Glutamatergic neuron (in vitro differentiated cells): Measurements from ENCODE around the gene ALB. TPM values are rescaled to one million over a fixed set of nuclear protein-coding genes. Genes with fewer than 3 reads are reported as not detected.

ENCODE experiments used
- DNase-seq: peaks from one replicate; pipeline ENCODE4 v3.0.0; 2022
- H3K27ac Mint-ChIP-seq: one replicate; pipeline ENCODE4 v1.8.0; 2020; ENCODE audit warnings: mild to moderate bottlenecking, mixed read lengths, inconsistent platforms; ENCODE audit not compliant: unreplicated experiment
- H3K27me3 Mint-ChIP-seq: one replicate; pipeline ENCODE4 v1.8.0; 2020; ENCODE audit warnings: mild to moderate bottlenecking, moderate library complexity, mixed read lengths, inconsistent platforms; ENCODE audit not compliant: unreplicated experiment
- H3K36me3 Mint-ChIP-seq: one replicate; pipeline ENCODE4 v1.8.0; 2020; ENCODE audit warnings: mild to moderate bottlenecking, mixed read lengths, inconsistent platforms; ENCODE audit not compliant: unreplicated experiment
- H3K4me1 Mint-ChIP-seq: one replicate; pipeline ENCODE4 v1.8.0; 2020; ENCODE audit warnings: mild to moderate bottlenecking, low read depth, mixed read lengths, inconsistent platforms; ENCODE audit not compliant: unreplicated experiment
- H3K4me3 Mint-ChIP-seq: one replicate; pipeline ENCODE4 v1.8.0; 2020; ENCODE audit warnings: mild to moderate bottlenecking, mixed read lengths, inconsistent platforms; ENCODE audit not compliant: unreplicated experiment
- H3K9me3 Mint-ChIP-seq: one replicate; pipeline ENCODE4 v1.8.0; 2020; ENCODE audit warnings: mild to moderate bottlenecking, moderate library complexity, mixed read lengths, inconsistent platforms; ENCODE audit not compliant: unreplicated experiment
- total RNA-seq: library from RNA; stranded (reverse); fragmentation: NEBNext Ultra II Directional; extraction: Animal tissue kit (Norgen Biotek cat#: 25700); gene quantifications from one replicate; pipeline ENCODE4 v1.2.1, GENCODE V29; 2021; ENCODE audit not compliant: unreplicated experiment
- TF ChIP-seq, protein P1 (sequence below): fragments of 200-600 bp; sonication (generic); IDR thresholded peaks from one replicate; pipeline ENCODE4 v1.5.0; 2021; ENCODE audit not compliant: partially characterized antibody, unreplicated experiment

ALB gene
- total RNA-seq, 1 donor from 2014 or later, result not detected

DNA sequence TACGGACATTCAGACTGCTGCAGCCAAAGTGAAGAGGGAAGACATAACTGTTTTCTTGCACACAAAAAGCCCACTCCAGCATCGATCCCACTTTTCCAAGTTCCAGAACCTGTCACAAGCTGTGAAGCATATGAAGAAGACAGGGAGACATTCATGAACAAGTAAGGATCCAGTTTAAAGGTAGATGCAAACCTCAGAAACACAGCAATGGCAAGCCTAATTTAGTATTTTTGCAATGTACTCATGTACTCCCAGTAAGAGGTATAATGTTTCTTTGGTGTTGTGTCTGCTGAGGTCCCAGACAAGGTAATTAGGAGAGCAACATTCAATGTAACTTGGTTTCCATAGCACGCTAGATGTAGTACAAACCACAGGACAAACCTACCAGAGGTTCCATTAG is 36.6 kb downstream of the ALB start:
- H3K4me3 Mint-ChIP-seq, result no peak overlapping the region
- H3K9me3 Mint-ChIP-seq, result no peaks in the 10 kb centered on the region
- H3K27me3 Mint-ChIP-seq, result no peaks in the 10 kb centered on the region
- no peak for DNase-seq
- TF ChIP-seq, protein P1, sequence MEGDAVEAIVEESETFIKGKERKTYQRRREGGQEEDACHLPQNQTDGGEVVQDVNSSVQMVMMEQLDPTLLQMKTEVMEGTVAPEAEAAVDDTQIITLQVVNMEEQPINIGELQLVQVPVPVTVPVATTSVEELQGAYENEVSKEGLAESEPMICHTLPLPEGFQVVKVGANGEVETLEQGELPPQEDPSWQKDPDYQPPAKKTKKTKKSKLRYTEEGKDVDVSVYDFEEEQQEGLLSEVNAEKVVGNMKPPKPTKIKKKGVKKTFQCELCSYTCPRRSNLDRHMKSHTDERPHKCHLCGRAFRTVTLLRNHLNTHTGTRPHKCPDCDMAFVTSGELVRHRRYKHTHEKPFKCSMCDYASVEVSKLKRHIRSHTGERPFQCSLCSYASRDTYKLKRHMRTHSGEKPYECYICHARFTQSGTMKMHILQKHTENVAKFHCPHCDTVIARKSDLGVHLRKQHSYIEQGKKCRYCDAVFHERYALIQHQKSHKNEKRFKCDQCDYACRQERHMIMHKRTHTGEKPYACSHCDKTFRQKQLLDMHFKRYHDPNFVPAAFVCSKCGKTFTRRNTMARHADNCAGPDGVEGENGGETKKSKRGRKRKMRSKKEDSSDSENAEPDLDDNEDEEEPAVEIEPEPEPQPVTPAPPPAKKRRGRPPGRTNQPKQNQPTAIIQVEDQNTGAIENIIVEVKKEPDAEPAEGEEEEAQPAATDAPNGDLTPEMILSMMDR, result no peak
- no peaks in the 10 kb centered on the region for H3K4me1 Mint-ChIP-seq
- no peaks in the 10 kb centered on the region for H3K36me3 Mint-ChIP-seq
- no peak overlapping the region for H3K27ac Mint-ChIP-seq

DNA sequence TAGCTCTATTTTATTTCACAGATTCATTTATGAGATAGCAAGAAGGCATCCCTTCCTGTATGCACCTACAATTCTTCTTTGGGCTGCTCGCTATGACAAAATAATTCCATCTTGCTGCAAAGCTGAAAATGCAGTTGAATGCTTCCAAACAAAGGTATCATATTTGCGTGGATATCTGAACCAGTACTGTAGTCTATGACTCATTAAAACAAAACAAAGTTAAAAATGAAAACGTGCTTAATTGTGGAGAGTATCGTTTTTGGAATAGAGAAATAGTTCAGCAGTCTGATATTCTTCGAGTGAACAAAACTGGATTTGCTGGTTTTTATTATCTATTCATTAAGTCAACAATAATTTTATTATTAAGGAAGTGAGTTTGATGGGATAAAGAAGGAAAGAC is 38.2 kb downstream of the ALB start:
- Mint-ChIP-seq H3K4me3 (no peak overlapping the region), H3K27me3 (no peaks in the 10 kb centered on the region), H3K36me3 (no peaks in the 10 kb centered on the region)

DNA sequence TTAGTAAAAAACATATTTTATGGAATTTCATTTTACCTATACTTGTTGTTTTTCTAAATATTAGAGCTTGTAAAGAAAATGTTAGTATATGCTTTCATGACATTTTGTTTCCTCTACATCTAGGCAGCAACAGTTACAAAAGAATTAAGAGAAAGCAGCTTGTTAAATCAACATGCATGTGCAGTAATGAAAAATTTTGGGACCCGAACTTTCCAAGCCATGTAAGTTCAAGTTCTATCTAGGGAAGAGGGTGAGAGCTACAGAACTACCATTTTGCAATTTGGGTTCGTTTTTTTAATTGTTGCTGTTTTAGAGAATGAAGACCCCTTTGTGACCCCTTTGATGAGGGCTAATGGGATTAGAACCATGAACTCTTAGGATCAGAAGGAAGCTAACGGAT is 39.1 kb downstream of the ALB start:
- TF ChIP-seq, protein P1, result no peak
- H3K4me1 Mint-ChIP-seq, result peaks cover 2% of the 10 kb centered on the region
- no peak overlapping the region for H3K4me3 Mint-ChIP-seq
- no peak overlapping the region for H3K27ac Mint-ChIP-seq
- no peaks in the 10 kb centered on the region for H3K36me3 Mint-ChIP-seq
- no peaks in the 10 kb centered on the region for H3K9me3 Mint-ChIP-seq
- DNase-seq, result no peak
- H3K27me3 Mint-ChIP-seq, result no peaks in the 10 kb centered on the region

More for the DNA sequence above, 38.2 kb downstream of the ALB start:
- H3K9me3 Mint-ChIP-seq, result no peaks in the 10 kb centered on the region
- DNase-seq, result no peak
- no peak overlapping the region for H3K27ac Mint-ChIP-seq
- TF ChIP-seq, protein P1, result no peak
- peaks cover 2% of the 10 kb centered on the region for H3K4me1 Mint-ChIP-seq

DNA sequence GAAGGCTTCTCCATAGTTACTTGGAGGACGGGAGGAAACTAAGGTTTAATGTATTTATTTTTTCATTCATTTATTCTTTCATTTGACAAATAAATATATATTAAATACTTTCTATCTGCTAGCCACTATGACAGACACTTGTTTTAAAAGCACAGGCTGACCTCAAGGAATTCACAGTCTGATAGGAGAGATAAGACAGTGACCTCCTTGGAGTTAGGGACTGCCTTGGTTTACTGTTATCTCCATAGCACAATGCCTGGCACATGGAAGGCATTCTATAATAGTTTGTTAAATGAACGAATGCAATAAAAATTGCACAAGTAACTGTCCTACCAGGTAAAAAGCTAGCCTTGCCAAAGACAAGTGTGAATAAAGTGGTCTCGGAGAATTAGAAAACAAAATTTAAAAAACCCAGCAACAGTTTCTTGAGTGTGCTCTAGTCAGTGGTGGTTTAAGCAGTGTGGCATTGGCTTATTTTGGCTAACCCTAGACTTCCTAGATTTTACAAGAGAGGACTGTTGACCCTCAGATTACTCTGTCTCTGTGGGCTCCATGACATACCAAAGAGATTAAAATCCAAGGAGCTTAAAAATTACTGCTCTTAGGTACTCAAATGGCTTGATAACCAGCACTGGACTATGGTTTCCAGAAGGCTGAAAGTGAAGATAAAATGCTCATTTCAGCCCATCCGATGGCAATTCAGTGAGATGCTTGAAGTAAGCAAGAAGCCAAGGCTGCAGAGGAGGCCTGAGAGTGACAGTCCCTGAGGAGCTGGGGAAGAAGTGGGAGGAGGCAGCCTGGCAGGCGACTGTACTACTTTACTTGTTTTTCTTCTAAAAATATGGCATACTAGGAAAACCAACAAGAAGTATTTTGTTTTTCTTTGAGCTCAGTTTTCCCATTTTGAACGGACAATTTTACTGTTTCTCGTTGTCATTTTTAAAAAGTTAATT is 41.6 kb downstream of the ALB start:
- H3K4me3 Mint-ChIP-seq, result no peak overlapping the region
- no peaks in the 10 kb centered on the region for H3K36me3 Mint-ChIP-seq
- H3K4me1 Mint-ChIP-seq, result peaks cover 2% of the 10 kb centered on the region
- no peaks in the 10 kb centered on the region for H3K27me3 Mint-ChIP-seq
- H3K27ac Mint-ChIP-seq, result no peak overlapping the region
- DNase-seq, result peak; percentile 18
- no peaks in the 10 kb centered on the region for H3K9me3 Mint-ChIP-seq
- TF ChIP-seq, protein P1, result no peak

DNA sequence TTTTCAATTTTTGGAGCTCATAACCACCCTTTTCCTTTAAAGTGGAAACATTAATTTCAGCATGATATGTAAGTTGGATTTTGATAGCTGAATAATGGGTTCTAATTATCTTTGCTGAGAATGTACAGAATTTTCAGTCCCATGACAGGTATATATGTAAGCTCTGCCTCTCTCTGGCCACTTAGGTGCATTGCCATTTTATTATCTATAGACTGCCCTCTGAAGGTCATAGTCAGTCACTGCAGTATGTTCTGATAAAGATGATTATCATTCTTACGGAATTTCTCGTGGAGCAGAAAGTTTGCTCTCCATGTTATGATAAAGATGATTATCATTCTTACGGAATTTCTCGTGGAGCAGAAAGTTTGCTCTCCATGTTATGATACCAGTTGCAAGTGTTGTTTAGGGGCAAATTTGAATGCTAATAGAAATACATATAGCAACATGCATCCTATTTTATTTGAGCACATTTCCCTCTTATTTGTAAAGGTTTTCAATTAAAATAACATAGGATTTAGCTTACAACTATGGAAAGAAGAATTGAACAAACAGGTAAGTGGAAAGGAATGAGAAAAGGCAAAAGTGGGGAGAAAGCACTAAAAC is 42.4 kb downstream of the ALB start:
- DNase-seq, result no peak
- no peaks in the 10 kb centered on the region for H3K27me3 Mint-ChIP-seq

More for the DNA sequence above, 42.4 kb downstream of the ALB start:
- peaks cover 4% of the 10 kb centered on the region for H3K4me1 Mint-ChIP-seq
- no peak overlapping the region for H3K4me3 Mint-ChIP-seq
- H3K36me3 Mint-ChIP-seq, result no peaks in the 10 kb centered on the region
- no peak overlapping the region for H3K27ac Mint-ChIP-seq
- H3K9me3 Mint-ChIP-seq, result no peaks in the 10 kb centered on the region
- TF ChIP-seq, protein P1, result peak; percentile 74
